ENCODE measurements around the gene NHLRC4. TPM values are rescaled to one million over a fixed set of nuclear protein-coding genes. Genes with fewer than 3 reads are reported as not detected.
A peak's percentile ranks its signal among the peaks of the same experiment; 100 is the strongest.

NHLRC4 gene
- total and polyA plus RNA-seq, 2 donors (not counting 1 experiment from before 2014, with no cell fraction given) = 0.66 to 3.3 TPM

- Histone ChIP-seq H4K20me1 (ENCODE audit: control insufficient read depth, extremely low read depth, insufficient read depth, low read length) (no peaks in the 10 kb centered on the region), H3K4me2 (ENCODE audit: extremely low read depth, insufficient read depth, low read length) (no peak overlapping the region), H3K27me3 (ENCODE audit: control insufficient read depth, insufficient read depth, low read length) (no peaks in the 10 kb centered on the region), H3K9me3 (ENCODE audit: control insufficient read depth, insufficient read depth, low read depth, low read length) (no peaks in the 10 kb centered on the region), H2AFZ (ENCODE audit: low read length) (no peak overlapping the region), H3K9ac (ENCODE audit: insufficient read depth, low read length) (no peak overlapping the region), H3K27ac (ENCODE audit: insufficient read depth, low read length) (no peak overlapping the region), H3K79me2 (ENCODE audit: control insufficient read depth, insufficient read depth, low read length) (peaks cover 27% of the 10 kb centered on the region), H3K36me3 (ENCODE audit: control insufficient read depth, insufficient read depth, low read length) (peaks cover 7% of the 10 kb centered on the region), H3K4me1 (ENCODE audit: control insufficient read depth, extremely low read depth, insufficient read depth, low read length) (peaks cover 14% of the 10 kb centered on the region), H3K4me3 (replicated peaks in 1 of 4; ENCODE audit: control extremely low read depth in 1 of 4, insufficient read depth in 1 of 4, low read depth in 3 of 4, low read length in 4 of 4) (no peak overlapping the region)
- TF ChIP-seq CTCF (conservative IDR thresholded peaks at IDR 0.05 in 1 of 2, IDR thresholded peaks at IDR 0.05 in 1 of 2; ENCODE audit: low read depth in 1 of 2, low read length in 2 of 2) (no peak), EZH2 (IDR thresholded peaks at IDR 0.05; ENCODE audit: low read length, missing control alignments) (no peak)
- no peak for DNase-seq (ENCODE audit: low read depth in 2 of 2)
These were observed 42.3 kb upstream of the NHLRC4 start for GRCh38 chr16:524274-525040.

- Histone ChIP-seq H3K9ac (ENCODE audit: insufficient read depth, low read length) (no peak overlapping the region), H3K4me3 (replicated peaks in 1 of 4; ENCODE audit: control extremely low read depth in 1 of 4, insufficient read depth in 1 of 4, low read depth in 3 of 4, low read length in 4 of 4) (no peak overlapping the region), H2AFZ (ENCODE audit: low read length) (no peak overlapping the region), H3K9me3 (ENCODE audit: control insufficient read depth, insufficient read depth, low read depth, low read length) (no peaks in the 10 kb centered on the region), H4K20me1 (ENCODE audit: control insufficient read depth, extremely low read depth, insufficient read depth, low read length) (no peaks in the 10 kb centered on the region), H3K4me2 (ENCODE audit: extremely low read depth, insufficient read depth, low read length) (peak overlapping the region; percentile 38), H3K4me1 (ENCODE audit: control insufficient read depth, extremely low read depth, insufficient read depth, low read length) (peaks cover 14% of the 10 kb centered on the region), H3K79me2 (ENCODE audit: control insufficient read depth, insufficient read depth, low read length) (peaks cover 33% of the 10 kb centered on the region), H3K27ac (ENCODE audit: insufficient read depth, low read length) (peak overlapping the region; percentile 40), H3K36me3 (ENCODE audit: control insufficient read depth, insufficient read depth, low read length) (peaks cover 10% of the 10 kb centered on the region), H3K27me3 (ENCODE audit: control insufficient read depth, insufficient read depth, low read length) (no peaks in the 10 kb centered on the region)
- TF ChIP-seq CTCF (conservative IDR thresholded peaks at IDR 0.05 in 1 of 2, IDR thresholded peaks at IDR 0.05 in 1 of 2; ENCODE audit: low read depth in 1 of 2, low read length in 2 of 2) (no peak), EZH2 (IDR thresholded peaks at IDR 0.05; ENCODE audit: low read length, missing control alignments) (no peak)
- no peak for DNase-seq (ENCODE audit: low read depth in 2 of 2)
These were observed 41.7 kb upstream of the NHLRC4 start for GRCh38 chr16:525123-525519.

GRCh38 chr16:525520-526180, 41.2 kb upstream of the NHLRC4 start:
- H3K27ac ChIP-seq (ENCODE audit: insufficient read depth, low read length) = peak overlapping the region; percentile 90

More at GRCh38 chr16:525520-526180, 41.2 kb upstream of the NHLRC4 start:
- DNase-seq (ENCODE audit: low read depth in 2 of 2) = peak; percentile 75 to 91
- no peaks in the 10 kb centered on the region for H3K27me3 ChIP-seq (ENCODE audit: control insufficient read depth, insufficient read depth, low read length)
- no peak overlapping the region for H3K9ac ChIP-seq (ENCODE audit: insufficient read depth, low read length)
- no peaks in the 10 kb centered on the region for H3K9me3 ChIP-seq (ENCODE audit: control insufficient read depth, insufficient read depth, low read depth, low read length)
- no peak overlapping the region for H2AFZ ChIP-seq (ENCODE audit: low read length)
- peak overlapping the region; percentile 98 for H3K4me2 ChIP-seq (ENCODE audit: extremely low read depth, insufficient read depth, low read length)
- H3K79me2 ChIP-seq (ENCODE audit: control insufficient read depth, insufficient read depth, low read length) = peaks cover 39% of the 10 kb centered on the region
- peak overlapping the region; percentile 55 to 86 (median 82) for H3K4me3 ChIP-seq (replicated peaks in 1 of 4; ENCODE audit: control extremely low read depth in 1 of 4, insufficient read depth in 1 of 4, low read depth in 3 of 4, low read length in 4 of 4)
- H4K20me1 ChIP-seq (ENCODE audit: control insufficient read depth, extremely low read depth, insufficient read depth, low read length) = no peaks in the 10 kb centered on the region
- TF ChIP-seq EZH2 (IDR thresholded peaks at IDR 0.05; ENCODE audit: low read length, missing control alignments) (no peak), CTCF (conservative IDR thresholded peaks at IDR 0.05 in 1 of 2, IDR thresholded peaks at IDR 0.05 in 1 of 2; ENCODE audit: low read depth in 1 of 2, low read length in 2 of 2) (no peak)
- H3K36me3 ChIP-seq (ENCODE audit: control insufficient read depth, insufficient read depth, low read length) = peaks cover 6% of the 10 kb centered on the region
- H3K4me1 ChIP-seq (ENCODE audit: control insufficient read depth, extremely low read depth, insufficient read depth, low read length) = peaks cover 14% of the 10 kb centered on the region
